ENCODE data around the gene WIPF1. TPM values are rescaled to one million over a fixed set of nuclear protein-coding genes. Genes with fewer than 3 reads are reported as not detected.

Gene WIPF1
- total RNA-seq, 1 experiment from 2014 or later: 6.4 TPM

DNA sequence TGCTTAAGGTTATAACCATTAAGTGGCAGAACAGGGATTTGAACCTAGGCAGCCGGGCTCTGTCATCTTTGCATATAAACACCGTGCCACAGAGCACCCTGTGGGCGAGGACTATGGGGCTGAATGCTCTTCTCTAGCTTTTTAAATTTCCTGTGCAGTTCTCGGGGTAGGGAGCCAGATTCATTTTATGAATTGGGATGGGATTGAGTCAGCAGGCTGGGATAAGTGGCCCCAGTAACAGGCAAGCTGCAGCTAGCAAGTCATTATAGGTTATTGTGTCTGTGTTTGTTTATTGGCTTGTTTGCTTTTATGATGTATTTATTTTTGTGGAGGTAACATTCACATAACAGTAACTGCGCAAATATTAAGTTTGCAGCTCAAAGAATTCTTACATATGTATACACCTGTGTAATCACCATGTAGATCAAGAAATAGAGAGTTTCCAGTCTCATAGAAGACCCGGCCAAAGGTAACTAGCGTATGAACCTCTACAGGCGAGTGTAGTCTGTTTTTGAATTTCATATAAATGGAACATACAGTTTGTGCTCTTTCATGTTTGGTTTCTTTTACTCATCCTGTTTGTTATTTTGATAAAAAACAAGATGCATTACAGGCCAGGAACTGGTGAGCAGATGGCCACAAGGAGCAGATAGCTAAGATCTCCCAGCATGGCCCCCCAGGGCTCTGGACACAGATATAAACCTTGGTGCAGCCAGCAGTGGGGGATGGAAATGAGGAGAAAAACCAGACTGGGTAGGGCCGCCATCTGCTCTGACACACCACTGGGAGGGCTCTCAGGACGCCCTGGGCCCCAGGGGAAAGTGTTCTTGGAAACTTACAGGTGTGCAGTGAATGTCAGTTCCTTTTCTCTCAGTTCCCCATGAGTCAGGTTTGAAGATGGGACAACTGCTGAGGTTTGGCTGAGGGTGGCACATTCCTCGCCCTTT lies 61.6 kb downstream of the WIPF1 start:
- no peak for TF ChIP-seq NR3C1 (CRISPR knock-in tag; conservative IDR thresholded peaks at IDR 0.05; ENCODE audit: low read depth)
- TF ChIP-seq, protein P1, sequence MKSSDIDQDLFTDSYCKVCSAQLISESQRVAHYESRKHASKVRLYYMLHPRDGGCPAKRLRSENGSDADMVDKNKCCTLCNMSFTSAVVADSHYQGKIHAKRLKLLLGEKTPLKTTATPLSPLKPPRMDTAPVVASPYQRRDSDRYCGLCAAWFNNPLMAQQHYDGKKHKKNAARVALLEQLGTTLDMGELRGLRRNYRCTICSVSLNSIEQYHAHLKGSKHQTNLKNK (CRISPR knock-in tag; IDR thresholded peaks at IDR 0.05): no peak
- no peak for TF ChIP-seq RORB (CRISPR knock-in tag; IDR thresholded peaks at IDR 0.05)
- no peak for TF ChIP-seq PRRX2 (CRISPR knock-in tag; IDR thresholded peaks at IDR 0.05)
- TF ChIP-seq, protein P2, sequence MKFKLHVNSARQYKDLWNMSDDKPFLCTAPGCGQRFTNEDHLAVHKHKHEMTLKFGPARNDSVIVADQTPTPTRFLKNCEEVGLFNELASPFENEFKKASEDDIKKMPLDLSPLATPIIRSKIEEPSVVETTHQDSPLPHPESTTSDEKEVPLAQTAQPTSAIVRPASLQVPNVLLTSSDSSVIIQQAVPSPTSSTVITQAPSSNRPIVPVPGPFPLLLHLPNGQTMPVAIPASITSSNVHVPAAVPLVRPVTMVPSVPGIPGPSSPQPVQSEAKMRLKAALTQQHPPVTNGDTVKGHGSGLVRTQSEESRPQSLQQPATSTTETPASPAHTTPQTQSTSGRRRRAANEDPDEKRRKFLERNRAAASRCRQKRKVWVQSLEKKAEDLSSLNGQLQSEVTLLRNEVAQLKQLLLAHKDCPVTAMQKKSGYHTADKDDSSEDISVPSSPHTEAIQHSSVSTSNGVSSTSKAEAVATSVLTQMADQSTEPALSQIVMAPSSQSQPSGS (CRISPR knock-in tag; IDR thresholded peaks at IDR 0.05; ENCODE audit: borderline replicate concordance, low read depth): no peak
- no peak for TF ChIP-seq ZNF423 (CRISPR knock-in tag; IDR thresholded peaks at IDR 0.05)
- no peak for TF ChIP-seq OVOL2 (CRISPR knock-in tag; IDR thresholded peaks at IDR 0.05; ENCODE audit: borderline replicate concordance)
- TF ChIP-seq, protein P3, sequence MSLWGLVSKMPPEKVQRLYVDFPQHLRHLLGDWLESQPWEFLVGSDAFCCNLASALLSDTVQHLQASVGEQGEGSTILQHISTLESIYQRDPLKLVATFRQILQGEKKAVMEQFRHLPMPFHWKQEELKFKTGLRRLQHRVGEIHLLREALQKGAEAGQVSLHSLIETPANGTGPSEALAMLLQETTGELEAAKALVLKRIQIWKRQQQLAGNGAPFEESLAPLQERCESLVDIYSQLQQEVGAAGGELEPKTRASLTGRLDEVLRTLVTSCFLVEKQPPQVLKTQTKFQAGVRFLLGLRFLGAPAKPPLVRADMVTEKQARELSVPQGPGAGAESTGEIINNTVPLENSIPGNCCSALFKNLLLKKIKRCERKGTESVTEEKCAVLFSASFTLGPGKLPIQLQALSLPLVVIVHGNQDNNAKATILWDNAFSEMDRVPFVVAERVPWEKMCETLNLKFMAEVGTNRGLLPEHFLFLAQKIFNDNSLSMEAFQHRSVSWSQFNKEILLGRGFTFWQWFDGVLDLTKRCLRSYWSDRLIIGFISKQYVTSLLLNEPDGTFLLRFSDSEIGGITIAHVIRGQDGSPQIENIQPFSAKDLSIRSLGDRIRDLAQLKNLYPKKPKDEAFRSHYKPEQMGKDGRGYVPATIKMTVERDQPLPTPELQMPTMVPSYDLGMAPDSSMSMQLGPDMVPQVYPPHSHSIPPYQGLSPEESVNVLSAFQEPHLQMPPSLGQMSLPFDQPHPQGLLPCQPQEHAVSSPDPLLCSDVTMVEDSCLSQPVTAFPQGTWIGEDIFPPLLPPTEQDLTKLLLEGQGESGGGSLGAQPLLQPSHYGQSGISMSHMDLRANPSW (CRISPR knock-in tag; conservative IDR thresholded peaks at IDR 0.05; ENCODE audit: low read depth): no peak
- TF ChIP-seq ZNF219 (CRISPR knock-in tag; IDR thresholded peaks at IDR 0.05; ENCODE audit: borderline replicate concordance): no peak
- TF ChIP-seq, protein P4, sequence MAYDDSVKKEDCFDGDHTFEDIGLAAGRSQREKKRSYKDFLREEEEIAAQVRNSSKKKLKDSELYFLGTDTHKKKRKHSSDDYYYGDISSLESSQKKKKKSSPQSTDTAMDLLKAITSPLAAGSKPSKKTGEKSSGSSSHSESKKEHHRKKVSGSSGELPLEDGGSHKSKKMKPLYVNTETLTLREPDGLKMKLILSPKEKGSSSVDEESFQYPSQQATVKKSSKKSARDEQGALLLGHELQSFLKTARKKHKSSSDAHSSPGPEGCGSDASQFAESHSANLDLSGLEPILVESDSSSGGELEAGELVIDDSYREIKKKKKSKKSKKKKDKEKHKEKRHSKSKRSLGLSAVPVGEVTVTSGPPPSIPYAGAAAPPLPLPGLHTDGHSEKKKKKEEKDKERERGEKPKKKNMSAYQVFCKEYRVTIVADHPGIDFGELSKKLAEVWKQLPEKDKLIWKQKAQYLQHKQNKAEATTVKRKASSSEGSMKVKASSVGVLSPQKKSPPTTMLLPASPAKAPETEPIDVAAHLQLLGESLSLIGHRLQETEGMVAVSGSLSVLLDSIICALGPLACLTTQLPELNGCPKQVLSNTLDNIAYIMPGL (CRISPR knock-in tag; IDR thresholded peaks at IDR 0.05): no peak
- TF ChIP-seq SOX15 (CRISPR knock-in tag; IDR thresholded peaks at IDR 0.05): no peak
- TF ChIP-seq, protein P5, sequence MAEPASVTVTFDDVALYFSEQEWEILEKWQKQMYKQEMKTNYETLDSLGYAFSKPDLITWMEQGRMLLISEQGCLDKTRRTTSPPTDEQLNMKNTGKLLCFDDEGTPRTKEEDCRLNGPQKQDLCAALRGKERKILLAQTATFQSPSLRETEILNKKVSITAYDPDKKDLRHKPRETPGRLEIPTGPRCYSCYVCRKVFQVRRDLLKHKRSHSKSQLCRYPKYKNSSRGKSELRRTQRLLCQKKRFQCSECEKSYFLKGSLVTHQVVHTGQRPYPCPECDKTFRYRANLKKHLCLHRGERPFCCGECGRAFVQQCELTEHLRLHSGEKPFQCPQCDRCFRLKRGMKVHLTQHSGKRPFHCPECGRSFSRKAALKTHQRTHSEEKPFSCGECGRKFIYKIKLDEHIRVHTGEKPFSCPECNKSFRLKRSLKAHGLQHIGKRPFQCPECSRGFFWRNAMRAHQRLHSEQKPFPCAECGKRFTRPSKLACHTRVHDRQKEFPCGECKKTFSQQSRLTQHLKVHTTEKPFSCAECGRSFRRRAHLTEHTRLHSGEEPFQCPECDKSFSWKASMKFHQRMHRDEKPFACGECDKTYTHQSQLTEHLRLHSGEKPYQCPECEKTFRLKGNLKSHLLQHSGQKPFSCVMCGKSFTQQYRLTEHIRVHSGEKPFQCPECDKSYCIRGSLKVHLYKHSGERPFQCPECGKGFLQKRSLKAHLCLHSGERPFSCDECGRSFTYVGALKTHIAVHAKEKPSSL (CRISPR knock-in tag; conservative IDR thresholded peaks at IDR 0.05): no peak
- TF ChIP-seq ZBTB21 (CRISPR knock-in tag; IDR thresholded peaks at IDR 0.05; ENCODE audit: borderline replicate concordance): no peak
- TF ChIP-seq SMAD4 (CRISPR knock-in tag; IDR thresholded peaks at IDR 0.05): no peak
- TF ChIP-seq, protein P6, sequence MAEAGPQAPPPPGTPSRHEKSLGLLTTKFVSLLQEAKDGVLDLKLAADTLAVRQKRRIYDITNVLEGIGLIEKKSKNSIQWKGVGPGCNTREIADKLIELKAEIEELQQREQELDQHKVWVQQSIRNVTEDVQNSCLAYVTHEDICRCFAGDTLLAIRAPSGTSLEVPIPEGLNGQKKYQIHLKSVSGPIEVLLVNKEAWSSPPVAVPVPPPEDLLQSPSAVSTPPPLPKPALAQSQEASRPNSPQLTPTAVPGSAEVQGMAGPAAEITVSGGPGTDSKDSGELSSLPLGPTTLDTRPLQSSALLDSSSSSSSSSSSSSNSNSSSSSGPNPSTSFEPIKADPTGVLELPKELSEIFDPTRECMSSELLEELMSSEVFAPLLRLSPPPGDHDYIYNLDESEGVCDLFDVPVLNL (CRISPR knock-in tag; IDR thresholded peaks at IDR 0.05; ENCODE audit: borderline replicate concordance, low read depth): no peak
- no peak for TF ChIP-seq ZNF671 (CRISPR knock-in tag; IDR thresholded peaks at IDR 0.05)
- no peak for TF ChIP-seq KAT7 (CRISPR knock-in tag; IDR thresholded peaks at IDR 0.05; ENCODE audit: borderline replicate concordance)
- TF ChIP-seq ZNF121 (CRISPR knock-in tag; IDR thresholded peaks at IDR 0.05): no peak
- no peaks in the 10 kb centered on the region for H3K36me3 Mint-ChIP-seq
- H3K27me3 Mint-ChIP-seq (ENCODE audit: low read depth): no peaks in the 10 kb centered on the region; the same call in 1 of the 2 replicates
- DNase-seq (ENCODE audit: low spot score) (no peak), ATAC-seq (no peak)
- POLR2A ChIA-PET: no interaction called here
- no peak overlapping the region for H3K27ac Mint-ChIP-seq
- H3K9me3 Mint-ChIP-seq: no peaks in the 10 kb centered on the region
- no peaks in the 10 kb centered on the region for H3K4me1 Mint-ChIP-seq
- CTCF ChIA-PET: interaction anchor here (2.7 to 3.1 kb wide), 2 partner anchors 11 to 73 kb away, joined by 12 to 23 read pairs; no protein-coding TSS in a partner anchor
- no peak overlapping the region for H3K4me3 Mint-ChIP-seq

Data from WTC11 (cell line).